Liver (tissue), 9 donors: ENCODE results near the gene LIFR. TPM values are rescaled to one million over a fixed set of nuclear protein-coding genes. Genes with fewer than 3 reads are reported as not detected.

Experiments
- DNase-seq: peaks from one replicate; pipeline ENCODE4 v3.0.0-alpha.2; 2017; ENCODE audit warnings: low spot score
- H3K27ac ChIP-seq, 2 donors: one replicate each; pipeline ENCODE4 v1.7.0; 2013; ENCODE audit warnings: inconsistent platforms in 2 of 2, low read length in 2 of 2, control low read depth in 1 of 2, low read depth in 1 of 2, mild to moderate bottlenecking in 1 of 2
- H3K27me3 ChIP-seq, 4 donors: one replicate each; pipeline versions ENCODE4 v1.6.1 to v1.7.0; 2013; ENCODE audit warnings: low read length in 3 of 4, inconsistent platforms in 1 of 4, mild to moderate bottlenecking in 1 of 4, moderate library complexity in 1 of 4; ENCODE audit not compliant: control insufficient read depth in 4 of 4, insufficient read depth in 4 of 4
- H3K36me3 ChIP-seq, 4 donors: one replicate each; pipeline versions ENCODE4 v1.6.1 to v1.7.0; 2013; ENCODE audit warnings: low read length in 3 of 4, mild to moderate bottlenecking in 3 of 4, low read depth in 1 of 4, moderate library complexity in 1 of 4; ENCODE audit not compliant: control insufficient read depth in 4 of 4, insufficient read depth in 3 of 4
- H3K4me1 ChIP-seq, 4 donors: one replicate each; pipeline versions ENCODE4 v1.6.1 to v1.7.0; 2013; ENCODE audit warnings: low read length in 3 of 4, mild to moderate bottlenecking in 3 of 4, moderate library complexity in 1 of 4; ENCODE audit not compliant: control insufficient read depth in 4 of 4, insufficient read depth in 4 of 4
- H3K4me3 ChIP-seq, 3 donors: one replicate each; pipeline versions ENCODE4 v1.6.1 to v1.7.0; 2013; ENCODE audit warnings: low read length in 3 of 3, control low read depth in 1 of 3, low read depth in 1 of 3, mild to moderate bottlenecking in 1 of 3
- H3K9ac ChIP-seq, 2 donors: one replicate each; pipeline ENCODE4 v1.7.0; 2013; ENCODE audit warnings: low read length in 2 of 2, mild to moderate bottlenecking in 2 of 2, moderate library complexity in 2 of 2, control low read depth in 1 of 2, low read depth in 1 of 2
- H3K9me3 ChIP-seq, 4 donors: one replicate each; pipeline versions ENCODE4 v1.6.1 to v1.7.0; 2013; ENCODE audit warnings: low read length in 3 of 4; ENCODE audit not compliant: control insufficient read depth in 4 of 4
- FOXA1 ChIP-seq: IDR thresholded peaks from 2 replicates; pipeline ENCODE4 v1.6.1; 2016; ENCODE audit warnings: antibody characterized with exemption
- GABPA ChIP-seq, 2 donors: IDR thresholded peaks in 1 of 2; conservative IDR thresholded peaks in 1 of 2; 2 replicates each; pipeline ENCODE4 v1.6.1; 2016; ENCODE audit warnings: antibody characterized with exemption in 2 of 2, mild to moderate bottlenecking in 1 of 2, moderate library complexity in 1 of 2
- HNF4A ChIP-seq, 2 donors: conservative IDR thresholded peaks; 2 replicates each; pipeline ENCODE4 v1.6.1; 2016; ENCODE audit warnings: antibody characterized with exemption in 2 of 2, mild to moderate bottlenecking in 2 of 2
- NR2F2 ChIP-seq: IDR thresholded peaks from 2 replicates; pipeline ENCODE4 v1.6.1; 2016; ENCODE audit warnings: antibody characterized with exemption
- RAD21 ChIP-seq, 2 donors: IDR thresholded peaks; 2 replicates each; pipeline ENCODE4 v1.6.1; 2016; ENCODE audit warnings: antibody characterized with exemption in 2 of 2, mild to moderate bottlenecking in 2 of 2
- TAF1 ChIP-seq: conservative IDR thresholded peaks from 2 replicates; pipeline ENCODE4 v1.6.1; 2016; ENCODE audit warnings: antibody characterized with exemption, mild to moderate bottlenecking
- WGBS: extraction: QIAGEN DNeasy Blood & Tissue Kit; methylation state at CpG from one replicate; pipeline ENCODE4 v1.1.7; 2013; 5-methylcytosine and 5-hydroxymethylcytosine counted together
- polyA plus RNA-seq, 2 donors: library from polyadenylated mRNA; stranded (reverse) in 1 of 2; unstranded in 1 of 2; fragments of 200-250 nt in 1 of 2; fragments of >200 nt in 1 of 2; fragmentation: Nextera tagmentation in 1 of 2; extraction: Ambion mirVana in 1 of 2; gene quantifications; one replicate each; pipeline versions ENCODE4 v1.2.1 to v1.2.3, GENCODE V29; 2013 to 2015
- total RNA-seq, 2 donors: library from RNA; depleted of rRNA; stranded (reverse); fragments of >200 nt; gene quantifications; one replicate each; pipeline ENCODE4 v1.2.3, GENCODE V29; 2014
- TF ChIP-seq, protein P1 (sequence below): IDR thresholded peaks from 2 replicates; pipeline ENCODE4 v1.6.1; 2016; ENCODE audit warnings: antibody characterized with exemption
- TF ChIP-seq, protein P2 (sequence below): IDR thresholded peaks from 2 replicates; pipeline ENCODE4 v1.6.1; 2016; ENCODE audit warnings: antibody characterized with exemption, mild to moderate bottlenecking
- donor health status: healthy.
- donor health status: healthy.
- donor health status: healthy.
- donor health status: healthy.
- donor health status: healthy.

Gene LIFR
- total and polyA plus RNA-seq, 4 donors = 10.5 to 79.7 (median 32.8) TPM

DNA sequence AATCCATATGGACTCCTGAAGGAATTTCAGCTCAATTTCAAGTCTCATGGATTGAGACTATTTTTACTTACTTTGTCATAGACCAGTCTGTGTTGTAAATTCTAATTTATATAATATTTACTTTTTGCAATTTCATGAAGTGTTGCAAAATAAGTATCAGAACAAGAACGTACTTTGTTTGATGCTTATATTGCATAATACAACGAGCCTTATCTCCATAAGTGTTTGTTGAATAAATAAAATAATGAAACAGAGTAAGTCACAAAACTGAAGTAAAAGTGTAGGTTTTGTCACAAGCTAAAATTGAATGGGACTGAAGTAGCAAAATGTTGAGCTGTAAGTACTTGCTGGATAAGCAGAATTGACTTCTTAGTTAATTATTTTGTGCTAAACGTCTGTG, 3.0 kb upstream of the LIFR start:
- no peak for DNase-seq
- no peak overlapping the region for H3K4me3 ChIP-seq
- TF ChIP-seq TAF1 = no peak
- TF ChIP-seq, protein P1, sequence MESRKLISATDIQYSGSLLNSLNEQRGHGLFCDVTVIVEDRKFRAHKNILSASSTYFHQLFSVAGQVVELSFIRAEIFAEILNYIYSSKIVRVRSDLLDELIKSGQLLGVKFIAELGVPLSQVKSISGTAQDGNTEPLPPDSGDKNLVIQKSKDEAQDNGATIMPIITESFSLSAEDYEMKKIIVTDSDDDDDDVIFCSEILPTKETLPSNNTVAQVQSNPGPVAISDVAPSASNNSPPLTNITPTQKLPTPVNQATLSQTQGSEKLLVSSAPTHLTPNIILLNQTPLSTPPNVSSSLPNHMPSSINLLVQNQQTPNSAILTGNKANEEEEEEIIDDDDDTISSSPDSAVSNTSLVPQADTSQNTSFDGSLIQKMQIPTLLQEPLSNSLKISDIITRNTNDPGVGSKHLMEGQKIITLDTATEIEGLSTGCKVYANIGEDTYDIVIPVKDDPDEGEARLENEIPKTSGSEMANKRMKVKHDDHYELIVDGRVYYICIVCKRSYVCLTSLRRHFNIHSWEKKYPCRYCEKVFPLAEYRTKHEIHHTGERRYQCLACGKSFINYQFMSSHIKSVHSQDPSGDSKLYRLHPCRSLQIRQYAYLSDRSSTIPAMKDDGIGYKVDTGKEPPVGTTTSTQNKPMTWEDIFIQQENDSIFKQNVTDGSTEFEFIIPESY = no peak
- TF ChIP-seq HNF4A (conservative IDR thresholded peaks at IDR 0.05) = peak; percentile 29 to 37
- H3K4me1 ChIP-seq = peaks cover 1 to 13% (median 9%) of the 10 kb centered on the region in 4 donors
- peaks cover 0 to 4% (median 2%) of the 10 kb centered on the region in 4 donors for H3K27me3 ChIP-seq
- WGBS = 15% methylated on average over 3 of the region's 3 CpGs
- no peak overlapping the region for H3K9ac ChIP-seq
- no peaks in the 10 kb centered on the region for H3K9me3 ChIP-seq
- H3K27ac ChIP-seq = no peak overlapping the region
- no peaks in the 10 kb centered on the region for H3K36me3 ChIP-seq

DNA sequence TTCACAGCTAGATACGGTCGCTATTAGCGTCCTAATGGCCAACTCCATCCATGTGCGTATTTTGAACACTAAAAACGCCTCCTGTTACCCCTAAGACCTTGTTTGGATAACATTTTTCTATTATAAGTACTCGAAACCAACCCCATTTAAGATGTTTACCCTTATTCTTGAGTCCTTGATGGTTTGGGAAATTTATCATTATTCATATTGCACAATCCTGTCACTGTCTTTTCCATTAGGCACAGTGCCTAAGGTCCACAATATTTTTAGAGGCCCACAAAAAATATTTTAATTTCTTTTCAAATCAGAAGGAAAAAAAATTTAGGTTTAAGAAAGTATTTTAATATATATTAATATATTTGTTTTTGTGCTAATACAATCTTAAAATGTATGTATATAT, 1.3 kb upstream of the LIFR start:
- H3K27ac ChIP-seq = no peak overlapping the region
- H3K36me3 ChIP-seq = no peaks in the 10 kb centered on the region
- WGBS = 77% methylated on average over 6 of the region's 6 CpGs
- H3K4me1 ChIP-seq = peaks cover 1 to 13% (median 9%) of the 10 kb centered on the region in 4 donors
- TF ChIP-seq HNF4A (conservative IDR thresholded peaks at IDR 0.05) (no peak), FOXA1 (no peak), GABPA (IDR thresholded peaks at IDR 0.05 in 1 of 2, conservative IDR thresholded peaks at IDR 0.05 in 1 of 2) (no peak), NR2F2 (no peak)
- TF ChIP-seq, protein P2, sequence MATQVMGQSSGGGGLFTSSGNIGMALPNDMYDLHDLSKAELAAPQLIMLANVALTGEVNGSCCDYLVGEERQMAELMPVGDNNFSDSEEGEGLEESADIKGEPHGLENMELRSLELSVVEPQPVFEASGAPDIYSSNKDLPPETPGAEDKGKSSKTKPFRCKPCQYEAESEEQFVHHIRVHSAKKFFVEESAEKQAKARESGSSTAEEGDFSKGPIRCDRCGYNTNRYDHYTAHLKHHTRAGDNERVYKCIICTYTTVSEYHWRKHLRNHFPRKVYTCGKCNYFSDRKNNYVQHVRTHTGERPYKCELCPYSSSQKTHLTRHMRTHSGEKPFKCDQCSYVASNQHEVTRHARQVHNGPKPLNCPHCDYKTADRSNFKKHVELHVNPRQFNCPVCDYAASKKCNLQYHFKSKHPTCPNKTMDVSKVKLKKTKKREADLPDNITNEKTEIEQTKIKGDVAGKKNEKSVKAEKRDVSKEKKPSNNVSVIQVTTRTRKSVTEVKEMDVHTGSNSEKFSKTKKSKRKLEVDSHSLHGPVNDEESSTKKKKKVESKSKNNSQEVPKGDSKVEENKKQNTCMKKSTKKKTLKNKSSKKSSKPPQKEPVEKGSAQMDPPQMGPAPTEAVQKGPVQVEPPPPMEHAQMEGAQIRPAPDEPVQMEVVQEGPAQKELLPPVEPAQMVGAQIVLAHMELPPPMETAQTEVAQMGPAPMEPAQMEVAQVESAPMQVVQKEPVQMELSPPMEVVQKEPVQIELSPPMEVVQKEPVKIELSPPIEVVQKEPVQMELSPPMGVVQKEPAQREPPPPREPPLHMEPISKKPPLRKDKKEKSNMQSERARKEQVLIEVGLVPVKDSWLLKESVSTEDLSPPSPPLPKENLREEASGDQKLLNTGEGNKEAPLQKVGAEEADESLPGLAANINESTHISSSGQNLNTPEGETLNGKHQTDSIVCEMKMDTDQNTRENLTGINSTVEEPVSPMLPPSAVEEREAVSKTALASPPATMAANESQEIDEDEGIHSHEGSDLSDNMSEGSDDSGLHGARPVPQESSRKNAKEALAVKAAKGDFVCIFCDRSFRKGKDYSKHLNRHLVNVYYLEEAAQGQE = no peak
- no peak for DNase-seq
- H3K9me3 ChIP-seq = no peaks in the 10 kb centered on the region
- H3K9ac ChIP-seq = no peak overlapping the region
- H3K27me3 ChIP-seq = peaks cover 0 to 4% (median 1%) of the 10 kb centered on the region in 4 donors
- peak overlapping the region in 1 of 3 donors; percentile 83 for H3K4me3 ChIP-seq

DNA sequence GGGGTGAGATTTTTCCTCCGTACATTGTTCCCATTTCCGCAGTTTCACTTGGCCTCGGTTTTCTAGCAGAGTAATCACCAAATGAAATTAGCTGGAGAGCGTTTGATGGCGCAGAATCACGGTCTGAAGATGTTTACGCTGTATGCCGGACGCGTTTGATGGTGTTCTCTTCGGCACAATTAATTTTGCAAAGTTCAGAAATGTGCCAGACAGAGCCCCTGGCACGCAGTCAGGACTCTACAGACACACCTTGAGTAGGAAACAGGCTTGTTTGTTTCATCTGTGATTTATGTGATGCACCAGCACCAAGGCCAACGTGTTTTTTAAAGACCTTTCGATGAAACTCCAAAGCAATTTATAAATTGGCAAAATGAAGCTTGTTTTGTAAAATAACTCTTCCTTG, 863 bp upstream of the LIFR start:
- Histone ChIP-seq H3K36me3 (no peaks in the 10 kb centered on the region), H3K4me1 (peaks cover 1 to 13% (median 9%) of the 10 kb centered on the region in 4 donors), H3K4me3 (peak overlapping the region; percentile 72 to 83 (median 82)), H3K27me3 (peaks cover 0 to 4% (median 1%) of the 10 kb centered on the region in 4 donors), H3K9ac (peak overlapping the region in 1 of 2 donors; percentile 9), H3K9me3 (no peaks in the 10 kb centered on the region), H3K27ac (peak overlapping the region; percentile 75 to 84)
- DNase-seq = no peak
- WGBS = 10% methylated on average over 14 of the region's 14 CpGs
- TF ChIP-seq RAD21 (IDR thresholded peaks at IDR 0.05) (peak in 1 of 2 donors; percentile 0), GABPA (IDR thresholded peaks at IDR 0.05 in 1 of 2, conservative IDR thresholded peaks at IDR 0.05 in 1 of 2) (no peak)
